Bronchial epithelial cell (primary cell): Measurements from ENCODE around the gene SLC25A3. TPM values are rescaled to one million over a fixed set of nuclear protein-coding genes. Genes with fewer than 3 reads are reported as not detected.
A peak's percentile ranks its signal among the peaks of the same experiment; 100 is the strongest.
"Not testable (repeated sequence)": the region's sequence is repeated elsewhere in the genome, so short reads cannot be mapped to it uniquely, and the experiment has no call there.

ENCODE experiments used
- DNase-seq: peaks from one replicate; pipeline ENCODE4 v3.0.0-alpha.2; 2010; ENCODE audit warnings: low read depth
- FAIRE-seq: peaks from 2 replicates; lab custom pipeline; 2011; peaks lifted over from hg19 to GRCh38; lab: Jason Lieb, UNC
- H3K27me3 ChIP-seq: 2 replicates; pipeline ENCODE4 v1.5.1; 2011; ENCODE audit warnings: low read length; ENCODE audit not compliant: control insufficient read depth, insufficient read depth
- H3K36me3 ChIP-seq: 2 replicates; pipeline ENCODE4 v1.5.1; 2011; ENCODE audit warnings: low read length; ENCODE audit not compliant: control insufficient read depth, insufficient read depth
- H3K4me3 ChIP-seq: 2 replicates; pipeline ENCODE4 v1.5.1; 2011; ENCODE audit warnings: mild to moderate bottlenecking, low read depth, low read length, control low read depth
- CTCF ChIP-seq: IDR thresholded peaks from 2 replicates; pipeline ENCODE4 v1.5.1; 2011; ENCODE audit warnings: mild to moderate bottlenecking, moderate library complexity, low read length, control low read depth, inconsistent platforms; ENCODE audit not compliant: insufficient read depth, severe bottlenecking
- total RNA-seq: library from RNA; depleted of rRNA; stranded (reverse); fragments of >200 nt; gene quantifications from 2 replicates; pipeline ENCODE4 v1.2.1, GENCODE V29; 2014

The SLC25A3 gene
- total RNA-seq, 1 donor from 2014 or later: 786 TPM

DNA sequence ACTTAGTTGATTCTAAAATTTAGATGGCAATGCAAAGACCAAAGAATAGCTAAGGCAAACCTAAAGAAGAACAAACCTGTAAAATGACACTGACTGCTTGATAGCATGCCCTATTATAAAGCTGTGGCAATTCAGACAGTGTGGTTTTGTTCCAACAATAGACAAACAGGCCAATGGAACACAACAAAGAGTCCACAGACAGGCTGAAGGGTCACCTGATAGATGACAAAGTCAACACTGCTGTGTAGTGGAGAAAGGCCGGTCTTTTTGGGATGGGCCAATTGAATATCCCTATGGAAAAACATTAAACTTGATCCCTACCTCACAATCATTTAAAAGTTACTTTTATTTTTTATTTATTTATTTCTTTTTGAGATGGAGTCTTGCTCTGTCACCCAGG lies 33.8 kb upstream of the SLC25A3 start:
- FAIRE-seq (no peak), DNase-seq (no peak)
- TF ChIP-seq CTCF: no peak
- H3K4me3 ChIP-seq: no peak overlapping the region
- H3K27me3 ChIP-seq: no peaks in the 10 kb centered on the region
- no peaks in the 10 kb centered on the region for H3K36me3 ChIP-seq

DNA sequence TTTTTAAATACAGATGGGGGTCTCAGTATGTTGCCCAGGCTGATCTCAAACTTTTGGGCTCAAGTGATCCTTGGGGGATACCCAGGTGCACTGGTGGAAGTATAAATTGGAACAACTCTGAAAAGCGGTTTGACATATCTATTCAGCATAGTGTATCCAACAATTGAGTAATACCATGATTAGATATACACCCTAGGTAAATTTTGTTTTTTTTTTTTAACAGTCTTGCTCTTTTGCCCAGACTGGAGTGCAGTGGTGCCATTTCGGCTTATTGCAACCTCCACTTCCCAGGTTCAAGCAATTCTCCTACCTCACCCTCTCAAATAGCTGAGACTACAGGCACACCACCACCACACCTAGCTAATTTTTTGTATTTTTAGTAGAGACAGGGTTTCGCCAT lies 31.6 kb upstream of the SLC25A3 start:
- DNase-seq (no peak), FAIRE-seq (no peak)
- Histone ChIP-seq H3K4me3 (no peak overlapping the region), H3K36me3 (no peaks in the 10 kb centered on the region), H3K27me3 (no peaks in the 10 kb centered on the region)
- TF ChIP-seq CTCF: no peak

- TF ChIP-seq CTCF: peak; percentile 32
- Histone ChIP-seq H3K36me3 (no peaks in the 10 kb centered on the region), H3K4me3 (no peak overlapping the region), H3K27me3 (no peaks in the 10 kb centered on the region)
- no peak for FAIRE-seq
- no peak for DNase-seq
Observed at GRCh38 chr12:98572010-98572409, 21.5 kb upstream of the SLC25A3 start.

DNA sequence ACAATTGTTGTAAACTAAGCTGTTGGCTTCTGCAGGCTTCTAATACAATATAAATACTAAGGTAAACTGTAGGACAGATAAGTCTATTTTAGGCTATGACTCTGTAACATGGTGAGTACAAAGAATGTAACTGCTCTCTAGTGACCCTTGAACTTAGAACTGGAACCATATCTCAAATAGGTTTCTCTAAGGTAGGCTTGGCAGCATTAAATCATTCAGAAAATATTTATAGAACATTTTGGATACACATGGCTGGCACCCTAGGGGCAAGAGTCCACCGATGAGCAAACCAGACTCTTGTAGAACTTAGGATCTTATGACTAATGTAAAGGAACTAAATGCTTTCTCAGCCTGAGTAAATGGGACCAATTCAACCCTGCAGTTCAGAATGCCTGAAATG lies 19.4 kb upstream of the SLC25A3 start:
- DNase-seq: peak; percentile 39
- Histone ChIP-seq H3K4me3 (no peak overlapping the region), H3K36me3 (no peaks in the 10 kb centered on the region), H3K27me3 (no peaks in the 10 kb centered on the region)
- no peak for TF ChIP-seq CTCF
- no peak for FAIRE-seq

GRCh38 chr12:98575013-98575412 lies 18.5 kb upstream of the SLC25A3 start:
- DNase-seq: no peak
- Histone ChIP-seq H3K27me3 (no peaks in the 10 kb centered on the region), H3K36me3 (no peaks in the 10 kb centered on the region), H3K4me3 (no peak overlapping the region)
- TF ChIP-seq CTCF: no peak
- FAIRE-seq: no peak

GRCh38 chr12:98576795-98577194 lies 16.7 kb upstream of the SLC25A3 start:
- not testable (repeated sequence) for FAIRE-seq, H3K27me3 ChIP-seq, H3K4me3 ChIP-seq, DNase-seq, H3K36me3 ChIP-seq
